Activated naive CD4-positive, alpha-beta T cell treated with anti-CD3 and anti-CD28 coated beads, Interleukin-2, amount 10 ng/mL, durations not matched to agents 7 days and 5 days (primary cell): ENCODE measurements around the gene ETNK2.

ENCODE experiments used
- CTCF ChIA-PET: fragments of 350-600 bp; sonication (Branson Sonifier 250); formaldehyde crosslinking; loops from one replicate; lab custom pipeline; 2021; ENCODE audit warnings: antibody characterized with exemption; lab: Charles Lee
- DNase-seq: peaks from one replicate; pipeline ENCODE4 v3.0.0-alpha.2; 2020
- H3K27ac Mint-ChIP-seq: one replicate; pipeline ENCODE4 v1.8.0; 2021; ENCODE audit warnings: mild to moderate bottlenecking, moderate library complexity, mixed read lengths
- H3K27me3 Mint-ChIP-seq: one replicate; pipeline ENCODE4 v1.8.0; 2021; ENCODE audit warnings: mild to moderate bottlenecking, mixed read lengths
- H3K36me3 Mint-ChIP-seq: one replicate; pipeline ENCODE4 v1.8.0; 2021; ENCODE audit warnings: mixed read lengths
- H3K4me1 Mint-ChIP-seq: one replicate; pipeline ENCODE4 v1.8.0; 2021; ENCODE audit warnings: mixed read lengths
- H3K4me3 Mint-ChIP-seq: one replicate; pipeline ENCODE4 v1.8.0; 2021; ENCODE audit warnings: mild to moderate bottlenecking, moderate library complexity, mixed read lengths
- H3K9me3 Mint-ChIP-seq: one replicate; pipeline ENCODE4 v1.8.0; 2021; ENCODE audit warnings: mixed read lengths

Gene ETNK2

DNA sequence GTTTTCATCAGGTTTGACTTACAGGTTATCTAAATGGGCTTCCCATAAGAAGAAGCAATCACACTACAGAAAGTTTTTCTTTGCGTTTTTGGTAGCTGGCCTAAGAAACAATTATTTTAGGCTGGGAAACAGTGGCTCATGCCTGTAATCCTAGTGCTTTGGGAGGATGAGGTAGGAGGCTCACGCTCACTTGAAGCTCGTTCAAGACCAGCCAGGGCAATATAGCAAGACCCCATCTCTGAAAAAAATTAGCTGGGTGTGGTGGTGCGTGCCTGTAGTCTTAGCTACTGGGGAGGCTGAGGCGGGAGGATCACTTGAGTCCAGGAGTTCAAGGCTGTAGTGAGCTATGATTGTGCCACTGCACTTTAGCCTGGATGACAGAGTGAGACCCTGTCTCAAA lies 15.9 kb upstream of the ETNK2 start:
- CTCF ChIA-PET, result interaction anchor here (1.1 to 9.7 kb wide), 4 partner anchors 13 to 231 kb away, joined by 3 to 88 read pairs (median 4); no protein-coding TSS in a partner anchor
- Mint-ChIP-seq H3K4me1 (no peaks in the 10 kb centered on the region), H3K4me3 (no peak overlapping the region), H3K9me3 (peaks cover 41% of the 10 kb centered on the region), H3K27me3 (peaks cover 8% of the 10 kb centered on the region), H3K27ac (no peak overlapping the region), H3K36me3 (no peaks in the 10 kb centered on the region)
- DNase-seq, result no peak

DNA sequence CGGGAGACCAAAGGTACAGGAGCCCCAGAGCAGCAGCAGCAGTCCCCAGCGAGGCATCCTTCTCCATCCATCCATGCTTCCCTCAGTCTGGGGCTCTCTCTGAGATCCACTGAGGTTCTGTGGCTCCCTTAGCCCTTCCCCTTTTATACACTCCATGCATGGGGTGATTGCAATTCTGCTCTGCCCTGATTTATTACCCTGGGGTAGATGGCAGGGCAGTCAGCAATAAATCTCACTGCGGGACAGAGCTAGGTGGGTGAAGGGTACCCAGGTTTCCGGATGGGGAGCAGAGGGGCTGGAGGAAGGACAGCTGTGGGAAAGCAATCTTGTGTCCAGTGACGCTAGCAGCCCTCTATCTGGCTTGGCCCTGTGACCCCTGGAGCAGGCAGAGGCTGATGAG lies 14.4 kb upstream of the ETNK2 start, which contains the start of gene REN:
Gene REN (minus strand): TSS at position 119 of the 400 bp plus-strand sequence. CDS start 44 bp downstream, at position 75.
- Mint-ChIP-seq H3K27ac (no peak within 1 kb of the TSS), H3K4me1 (no peaks in the 10 kb centered on the region), H3K36me3 (no peaks in the 10 kb centered on the region), H3K27me3 (peaks cover 6% of the 10 kb centered on the region), H3K4me3 (no peak within 1 kb of the TSS), H3K9me3 (peaks cover 31% of the 10 kb centered on the region)
- CTCF ChIA-PET, result interaction anchor here (0.9 to 9.7 kb wide), 5 partner anchors 40 to 232 kb away, joined by 3 to 88 read pairs (median 4); partner anchors contain the start of gene GOLT1A
- DNase-seq, result no peak

DNA sequence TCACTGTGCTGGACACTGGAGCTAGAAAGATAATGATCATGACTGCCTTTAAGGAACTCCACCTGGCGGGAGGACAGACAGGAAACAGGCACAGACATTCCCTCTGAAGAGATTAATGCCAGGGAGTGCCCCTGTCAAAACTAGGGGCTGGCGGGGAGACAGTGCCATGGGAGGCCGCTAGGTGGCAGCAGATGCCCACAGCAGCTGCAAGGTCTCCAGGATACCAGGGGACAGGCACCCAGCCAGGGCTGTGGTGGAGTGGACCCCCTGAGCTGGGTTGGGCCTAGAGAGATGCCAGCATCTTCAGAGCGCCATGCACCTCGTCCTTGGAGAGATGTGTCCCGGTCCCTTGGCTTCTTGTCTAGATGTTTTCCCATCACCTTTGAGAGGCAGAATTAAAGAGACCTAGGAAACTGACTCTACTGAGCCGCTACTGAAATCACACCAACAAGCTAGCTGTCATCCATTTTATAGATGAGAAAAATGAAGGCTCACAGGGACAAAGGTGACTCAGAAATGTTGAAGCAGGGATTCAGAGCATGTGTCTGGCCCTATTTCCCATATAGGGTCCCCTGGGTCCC lies 10.7 kb upstream of the ETNK2 start:
- DNase-seq, result peak; percentile 84
- H3K4me1 Mint-ChIP-seq, result no peaks in the 10 kb centered on the region
- no peak overlapping the region for H3K4me3 Mint-ChIP-seq
- peaks cover 6% of the 10 kb centered on the region for H3K9me3 Mint-ChIP-seq
- CTCF ChIA-PET, result interaction anchor here (0.7 to 9.7 kb wide), 30 partner anchors 12 to 645 kb away, joined by 3 to 88 read pairs (median 4); partner anchors contain the start of gene GOLT1A
- no peak overlapping the region for H3K27ac Mint-ChIP-seq
- H3K27me3 Mint-ChIP-seq, result peaks cover 26% of the 10 kb centered on the region
- H3K36me3 Mint-ChIP-seq, result no peaks in the 10 kb centered on the region

DNA sequence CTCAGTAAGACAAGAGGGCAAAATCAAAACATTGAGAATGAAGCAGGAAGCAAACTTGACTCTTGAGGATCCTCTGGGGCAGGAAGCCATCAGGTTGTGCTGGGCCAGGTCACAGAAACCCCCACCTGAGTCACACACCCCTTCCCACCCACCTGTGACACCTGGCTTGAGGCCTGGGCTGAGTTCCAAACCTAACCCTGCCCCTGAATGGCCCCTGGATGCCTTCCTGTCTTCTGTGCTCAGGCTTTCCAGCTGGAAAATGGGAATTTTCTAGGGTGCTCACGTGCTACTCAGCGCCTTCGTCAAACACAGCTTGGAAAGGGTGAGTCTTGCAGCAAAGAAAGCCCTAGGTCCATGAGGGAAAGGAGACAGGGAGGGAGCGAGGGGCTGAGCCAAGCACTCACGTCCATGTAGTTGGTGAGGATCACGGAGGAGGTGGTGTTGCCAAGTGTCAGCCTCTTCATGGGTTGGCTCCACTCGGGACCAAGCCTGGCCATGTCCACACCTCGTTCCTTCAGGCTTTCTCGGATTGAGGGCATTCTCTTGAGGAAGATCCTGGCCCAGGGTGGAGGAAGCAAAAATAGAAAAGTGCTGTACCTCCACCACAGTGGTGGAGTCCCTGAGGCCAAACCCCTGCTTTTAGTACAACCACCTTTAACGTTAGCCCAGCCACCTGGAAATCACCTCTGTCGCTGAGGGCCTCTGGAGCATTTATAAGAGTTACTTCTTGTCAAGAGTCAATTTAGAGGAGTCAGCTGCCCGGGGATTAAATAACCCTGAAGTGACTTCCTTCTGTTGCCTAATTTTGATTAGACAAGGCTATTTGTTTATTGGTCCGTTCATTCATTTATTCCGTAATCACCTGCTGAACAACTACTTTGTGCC lies 10.0 kb upstream of the ETNK2 start:
- H3K27me3 Mint-ChIP-seq, result peaks cover 29% of the 10 kb centered on the region
- H3K36me3 Mint-ChIP-seq, result no peaks in the 10 kb centered on the region
- H3K9me3 Mint-ChIP-seq, result no peaks in the 10 kb centered on the region
- CTCF ChIA-PET, result interaction anchor here (1.0 to 9.7 kb wide), 18 partner anchors 12 to 590 kb away, joined by 3 to 88 read pairs (median 4); partner anchors contain the start of gene GOLT1A
- no peak for DNase-seq
- H3K4me3 Mint-ChIP-seq, result no peak overlapping the region
- no peaks in the 10 kb centered on the region for H3K4me1 Mint-ChIP-seq
- H3K27ac Mint-ChIP-seq, result no peak overlapping the region

DNA sequence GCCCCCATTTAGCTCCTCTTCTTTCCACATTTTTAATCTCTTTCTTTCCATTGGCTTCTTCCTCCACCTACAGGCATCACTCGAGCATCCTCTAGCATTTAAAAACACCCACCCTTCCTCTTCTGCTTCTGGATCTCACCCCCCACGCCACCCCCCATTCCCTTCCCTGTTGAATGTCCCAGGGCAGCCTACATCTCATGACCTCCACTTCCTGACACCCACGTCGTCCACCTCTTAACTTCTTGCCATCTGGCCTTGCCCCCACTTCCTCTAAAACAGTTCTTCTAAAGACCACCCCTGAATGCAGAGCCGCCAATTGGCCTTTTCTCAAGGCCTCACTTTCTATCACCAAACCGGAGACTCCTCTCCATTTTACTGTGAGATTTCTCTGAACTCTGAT lies 6.1 kb upstream of the ETNK2 start:
- CTCF ChIA-PET, result interaction anchor here (1.7 kb wide), 1 partner anchor 19 kb away, joined by 3 read pairs; no protein-coding TSS in a partner anchor
- H3K27me3 Mint-ChIP-seq, result peaks cover 46% of the 10 kb centered on the region
- H3K9me3 Mint-ChIP-seq, result no peaks in the 10 kb centered on the region
- H3K4me3 Mint-ChIP-seq, result no peak overlapping the region
- H3K27ac Mint-ChIP-seq, result no peak overlapping the region
- no peaks in the 10 kb centered on the region for H3K4me1 Mint-ChIP-seq
- no peak for DNase-seq
- H3K36me3 Mint-ChIP-seq, result no peaks in the 10 kb centered on the region

DNA sequence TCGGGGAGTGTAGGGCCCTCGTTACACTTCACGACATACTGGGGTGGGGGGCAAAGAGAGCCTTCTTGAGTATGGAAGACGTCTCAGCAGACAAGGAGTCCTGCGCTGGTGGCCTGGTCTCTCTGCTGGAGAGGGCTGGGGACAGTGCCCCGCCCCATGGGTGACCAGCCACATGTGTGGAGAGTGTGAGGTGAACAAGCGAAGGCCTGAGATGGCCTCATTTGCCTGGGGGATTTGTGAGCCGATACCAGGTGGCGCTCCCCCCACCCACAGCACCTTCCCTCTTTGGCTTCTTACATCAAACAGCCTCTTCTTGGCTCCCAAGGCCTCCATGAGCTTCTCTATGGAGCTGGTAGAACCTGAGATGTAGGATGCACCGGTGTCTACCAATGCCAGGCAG lies 4.0 kb upstream of the ETNK2 start:
- H3K9me3 Mint-ChIP-seq, result no peaks in the 10 kb centered on the region
- peaks cover 63% of the 10 kb centered on the region for H3K27me3 Mint-ChIP-seq
- no peaks in the 10 kb centered on the region for H3K36me3 Mint-ChIP-seq
- no peak overlapping the region for H3K27ac Mint-ChIP-seq
- CTCF ChIA-PET, result no interaction called here
- no peak for DNase-seq
- no peaks in the 10 kb centered on the region for H3K4me1 Mint-ChIP-seq
- no peak overlapping the region for H3K4me3 Mint-ChIP-seq

DNA sequence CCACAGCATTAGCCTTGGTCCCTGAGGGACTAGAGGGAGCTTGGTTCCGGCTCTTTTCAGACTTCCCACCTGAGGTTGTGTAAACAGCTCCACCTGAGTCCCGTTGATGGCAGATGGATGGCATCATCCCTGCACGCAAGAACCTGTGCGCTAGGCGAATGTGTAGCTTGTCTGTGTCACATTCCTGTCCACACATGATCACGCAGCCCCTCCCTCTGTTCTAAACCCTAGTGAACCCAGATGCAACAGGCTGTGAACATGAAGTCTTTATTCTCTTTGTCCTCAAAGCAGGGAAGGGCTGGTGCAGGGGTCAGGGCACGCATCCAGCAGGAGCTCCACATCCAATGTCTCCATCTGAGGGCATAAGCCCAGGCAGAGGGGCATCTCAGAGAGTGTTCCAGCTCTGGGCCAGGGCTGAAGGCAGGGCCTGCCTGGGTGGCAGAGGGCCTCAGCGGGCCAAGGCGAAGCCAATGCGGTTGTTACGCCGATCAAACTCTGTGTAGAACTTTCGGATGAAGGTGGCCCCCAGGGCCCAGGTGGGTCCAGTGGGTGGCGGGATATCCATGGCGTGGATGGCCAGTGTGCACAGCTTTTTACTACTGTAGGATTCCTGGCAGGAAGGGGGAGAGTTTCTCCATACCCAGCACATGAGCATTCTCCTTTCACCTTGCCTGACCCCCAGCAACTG lies 2.9 kb upstream of the ETNK2 start:
- no peaks in the 10 kb centered on the region for H3K4me1 Mint-ChIP-seq
- H3K27me3 Mint-ChIP-seq, result peaks cover 65% of the 10 kb centered on the region
- H3K9me3 Mint-ChIP-seq, result no peaks in the 10 kb centered on the region
- no peak overlapping the region for H3K27ac Mint-ChIP-seq
- CTCF ChIA-PET, result interaction anchor here (0.8 kb wide), 1 partner anchor 9 kb away, joined by 4 read pairs; no protein-coding TSS in a partner anchor
- no peak overlapping the region for H3K4me3 Mint-ChIP-seq
- no peaks in the 10 kb centered on the region for H3K36me3 Mint-ChIP-seq
- DNase-seq, result no peak

DNA sequence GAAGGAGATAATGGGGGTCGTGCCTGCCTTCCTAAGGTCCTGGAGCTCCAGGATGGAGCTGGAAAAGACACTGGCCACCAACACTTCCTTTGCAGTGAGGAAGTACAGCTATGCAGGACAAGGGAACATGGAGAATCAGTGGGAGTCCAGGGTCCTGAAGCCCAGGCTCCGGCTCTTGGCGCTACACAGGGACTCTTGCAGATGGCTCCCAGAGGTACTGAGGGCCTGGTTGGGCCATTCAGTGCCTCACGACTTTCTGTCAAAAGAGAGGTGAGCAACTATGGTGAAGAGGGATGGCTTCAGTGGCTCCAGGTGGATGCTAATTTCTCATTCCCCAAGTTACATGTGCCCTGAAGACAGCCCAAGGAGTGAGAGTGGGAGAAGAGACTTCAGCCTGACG lies 1.8 kb upstream of the ETNK2 start:
- no peaks in the 10 kb centered on the region for H3K36me3 Mint-ChIP-seq
- H3K9me3 Mint-ChIP-seq, result no peaks in the 10 kb centered on the region
- H3K27ac Mint-ChIP-seq, result peak overlapping the region; percentile 47
- no peaks in the 10 kb centered on the region for H3K4me1 Mint-ChIP-seq
- H3K4me3 Mint-ChIP-seq, result no peak overlapping the region
- peaks cover 71% of the 10 kb centered on the region for H3K27me3 Mint-ChIP-seq
- CTCF ChIA-PET, result interaction anchor here (0.5 kb wide), 1 partner anchor 245 kb away, joined by 3 read pairs; no protein-coding TSS in a partner anchor
- DNase-seq, result no peak

DNA sequence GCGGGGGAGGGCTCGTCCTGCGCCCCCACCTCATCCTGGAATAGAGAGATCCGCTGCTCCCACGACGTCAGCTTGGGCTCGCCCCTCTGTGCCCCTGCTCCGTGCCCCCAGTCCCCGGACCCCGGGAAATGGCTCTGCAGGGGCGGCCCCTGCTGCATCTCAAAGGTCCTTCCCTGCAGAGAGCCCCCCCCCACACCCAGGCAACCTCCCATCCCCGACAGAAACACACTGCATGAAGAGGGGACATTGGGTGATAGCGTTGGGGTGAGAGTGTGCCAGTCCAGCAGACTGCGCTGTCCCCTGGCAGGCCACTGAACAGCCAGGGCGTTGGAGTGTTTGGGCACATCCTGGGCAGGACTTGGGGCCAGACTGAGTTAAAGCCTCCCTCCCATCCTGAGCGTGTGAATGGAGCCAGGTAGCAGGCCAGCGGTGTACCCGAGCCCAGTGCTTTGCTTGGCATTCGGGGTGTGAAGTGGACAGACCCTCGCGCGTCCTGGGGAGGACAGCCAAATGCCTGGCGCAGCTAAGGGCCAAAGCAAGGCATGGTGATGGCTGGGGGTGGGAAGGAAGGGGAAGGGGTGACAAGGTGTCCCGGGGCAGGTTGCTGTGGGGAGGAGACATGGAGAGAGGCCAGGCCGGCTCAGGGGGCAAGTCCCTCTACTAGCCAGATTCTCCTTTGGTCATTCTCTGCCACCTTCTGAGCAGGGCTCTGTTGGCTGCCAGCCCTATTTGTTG lies 633 bp upstream of the ETNK2 start:
- DNase-seq, result no peak
- Mint-ChIP-seq H3K4me3 (peak overlapping the region; percentile 50), H3K27me3 (peaks cover 68% of the 10 kb centered on the region), H3K9me3 (no peaks in the 10 kb centered on the region), H3K27ac (no peak overlapping the region), H3K4me1 (no peaks in the 10 kb centered on the region), H3K36me3 (no peaks in the 10 kb centered on the region)
- CTCF ChIA-PET, result no interaction called here

DNA sequence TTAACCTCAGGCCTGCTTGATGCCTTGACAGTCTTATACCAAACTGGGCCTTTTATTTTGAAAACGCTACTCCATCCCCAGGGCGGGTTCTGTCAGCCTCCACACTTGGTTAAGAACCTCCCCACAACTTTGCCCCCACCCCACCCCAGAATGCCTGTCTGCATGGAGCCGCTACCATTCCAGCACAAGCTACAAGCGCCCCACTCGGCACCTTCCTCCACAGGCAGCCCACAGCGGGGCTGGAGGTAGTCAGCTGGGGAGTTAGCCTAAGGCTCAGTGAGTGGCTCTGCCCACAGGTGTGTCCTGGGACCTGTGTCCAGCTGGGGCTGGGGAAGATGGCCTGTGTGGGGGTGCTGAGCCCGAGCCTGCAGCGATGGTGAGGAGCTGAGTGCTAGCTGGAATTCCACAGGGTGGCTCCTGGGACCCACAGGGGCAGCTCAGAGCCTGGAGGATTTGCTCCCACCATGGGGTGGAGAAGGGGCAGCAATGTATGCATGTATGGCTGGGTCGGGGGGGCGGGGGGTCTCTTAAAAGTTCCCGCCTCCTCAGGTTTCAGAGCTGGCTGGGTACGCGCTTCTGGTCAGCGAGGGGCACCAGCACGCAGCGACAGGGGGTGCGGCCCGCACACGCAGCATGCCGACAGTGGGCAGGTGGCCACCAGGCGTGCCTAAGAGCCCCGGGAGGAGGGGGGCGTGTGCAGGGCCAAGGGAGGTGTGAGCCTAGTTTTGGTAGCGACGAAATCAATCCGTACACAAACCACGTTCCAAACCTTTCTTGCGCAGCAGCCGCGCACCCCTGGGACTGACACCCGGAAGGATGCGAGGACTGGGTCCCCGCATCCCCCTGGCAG lies 917 bp downstream of the ETNK2 start:
- peak overlapping the region; percentile 49 for H3K4me3 Mint-ChIP-seq
- peaks cover 66% of the 10 kb centered on the region for H3K27me3 Mint-ChIP-seq
- H3K27ac Mint-ChIP-seq, result no peak overlapping the region
- no peak for DNase-seq
- CTCF ChIA-PET, result interaction anchor here (1.1 kb wide), 1 partner anchor 12 kb away, joined by 4 read pairs; no protein-coding TSS in a partner anchor
- no peaks in the 10 kb centered on the region for H3K36me3 Mint-ChIP-seq
- H3K4me1 Mint-ChIP-seq, result no peaks in the 10 kb centered on the region
- H3K9me3 Mint-ChIP-seq, result no peaks in the 10 kb centered on the region

DNA sequence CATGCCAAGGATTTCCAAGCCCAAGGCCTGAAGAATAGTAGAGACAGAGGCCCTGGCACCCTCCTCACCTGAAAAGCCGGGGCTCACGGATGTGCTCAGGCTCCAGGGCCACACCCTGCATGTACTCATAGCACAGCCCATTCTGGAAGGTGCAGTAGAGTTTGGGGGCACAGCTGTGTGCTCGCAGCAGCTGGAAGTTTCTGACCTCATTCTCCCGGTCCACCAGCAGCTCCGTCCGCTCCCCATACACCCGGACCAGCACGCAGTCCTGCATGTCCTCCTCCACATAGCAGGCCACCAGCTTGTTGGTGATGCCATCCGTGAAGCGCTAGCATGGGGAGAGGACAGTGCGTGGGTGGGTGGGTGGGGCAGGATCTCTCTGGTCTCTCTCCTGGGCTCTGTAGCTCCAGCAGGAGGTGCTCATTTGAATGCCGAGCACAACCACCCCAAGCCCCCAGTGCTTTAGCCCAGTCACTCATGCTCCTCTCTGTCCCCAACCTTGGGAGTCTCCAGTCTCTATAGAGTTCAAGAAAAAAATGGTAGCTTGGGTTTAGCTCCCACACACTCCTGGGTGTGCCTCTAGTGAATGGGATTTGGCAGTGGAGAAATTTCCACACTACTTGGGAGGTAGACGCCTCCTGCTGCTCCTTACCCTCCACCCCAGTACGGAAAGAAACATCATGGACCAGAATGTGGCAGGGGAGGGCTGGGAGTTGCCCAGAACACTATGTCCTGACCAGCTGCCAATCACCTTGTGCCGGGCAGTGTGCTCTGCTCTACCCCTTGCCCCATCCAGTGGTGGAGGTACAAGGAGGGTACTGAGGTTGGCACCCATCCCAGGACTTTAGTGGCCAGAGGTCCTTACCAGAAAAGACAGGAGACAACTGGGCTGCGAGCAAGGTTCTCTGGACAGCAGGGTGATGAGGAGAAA lies 1.9 kb downstream of the ETNK2 start:
- peaks cover 62% of the 10 kb centered on the region for H3K27me3 Mint-ChIP-seq
- no peaks in the 10 kb centered on the region for H3K4me1 Mint-ChIP-seq
- H3K4me3 Mint-ChIP-seq, result peak overlapping the region; percentile 49
- no peaks in the 10 kb centered on the region for H3K36me3 Mint-ChIP-seq
- no peaks in the 10 kb centered on the region for H3K9me3 Mint-ChIP-seq
- no peak overlapping the region for H3K27ac Mint-ChIP-seq
- peak; percentile 6 for DNase-seq
- CTCF ChIA-PET, result interaction anchor here (1.1 to 1.8 kb wide), 3 partner anchors 12 to 21 kb away, joined by 3 to 4 read pairs (median 4); no protein-coding TSS in a partner anchor

DNA sequence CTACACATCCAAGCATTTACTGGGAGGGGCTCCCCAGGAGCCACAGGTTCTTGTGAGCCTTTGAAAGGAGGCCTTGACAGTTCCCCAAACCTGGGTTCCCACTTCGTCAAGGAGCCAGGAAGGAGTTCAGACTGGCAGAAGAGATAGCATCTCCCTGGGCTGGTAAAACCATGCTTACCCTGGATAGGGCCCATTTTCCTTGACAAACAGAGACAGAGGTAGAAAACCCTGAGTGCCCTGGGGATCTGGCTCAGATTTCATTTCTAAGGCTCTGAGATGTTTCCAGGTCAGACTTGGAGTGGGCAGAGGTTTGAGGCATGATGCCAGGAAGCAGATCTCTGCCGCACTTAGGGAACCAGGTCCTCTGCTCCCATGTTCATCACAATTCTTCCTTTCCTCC lies 2.7 kb downstream of the ETNK2 start:
- H3K4me3 Mint-ChIP-seq, result no peak overlapping the region
- DNase-seq, result peak; percentile 10
- CTCF ChIA-PET, result interaction anchor here (1.2 to 1.8 kb wide), 2 partner anchors 13 to 21 kb away, joined by 3 to 4 read pairs; no protein-coding TSS in a partner anchor
- H3K36me3 Mint-ChIP-seq, result no peaks in the 10 kb centered on the region
- peaks cover 54% of the 10 kb centered on the region for H3K27me3 Mint-ChIP-seq
- H3K27ac Mint-ChIP-seq, result no peak overlapping the region
- H3K9me3 Mint-ChIP-seq, result no peaks in the 10 kb centered on the region
- no peaks in the 10 kb centered on the region for H3K4me1 Mint-ChIP-seq
